Measurements from ENCODE around the gene MPZL3.

Gene MPZL3

GRCh38 chr11:118207079-118207478, 45.1 kb downstream of the MPZL3 start:
- Histone ChIP-seq H3K14ac (ENCODE audit: low read length) (no peak overlapping the region), H3K4ac (ENCODE audit: low read length) (no peak overlapping the region), H3K9ac (ENCODE audit: low read depth, low read length, poor library complexity) (no peak overlapping the region), H3K23ac (ENCODE audit: low read depth, low read length, poor library complexity) (no peak overlapping the region), H4K8ac (ENCODE audit: low read depth, low read length) (no peak overlapping the region), H3K9me3 (replicated peaks in 1 of 2; ENCODE audit: control insufficient read depth in 2 of 2, insufficient read depth in 1 of 2, low read depth in 1 of 2, low read length in 2 of 2) (no peaks in the 10 kb centered on the region), H2BK15ac (ENCODE audit: low read length) (no peak overlapping the region), H2AFZ (ENCODE audit: low read length) (no peak overlapping the region), H3K4me3 (ENCODE audit: low read length in 2 of 2) (no peak overlapping the region), H2BK120ac (ENCODE audit: low read depth, low read length) (no peak overlapping the region), H4K91ac (ENCODE audit: low read depth, low read length, poor library complexity) (no peak overlapping the region), H2BK5ac (ENCODE audit: low read length) (no peak overlapping the region), H2AK5ac (ENCODE audit: low read depth, low read length) (no peak overlapping the region), H2BK12ac (ENCODE audit: low read length) (no peak overlapping the region), H3K4me1 (ENCODE audit: control insufficient read depth in 2 of 2, insufficient read depth in 1 of 2, low read depth in 1 of 2, low read length in 2 of 2) (peaks cover 0 to 12% of the 10 kb centered on the region in 2 donors), H3K27ac (replicated peaks; ENCODE audit: low read length) (no peak overlapping the region), H3K79me1 (ENCODE audit: low read depth, low read length) (no peaks in the 10 kb centered on the region), H3K18ac (ENCODE audit: low read length) (no peak overlapping the region), H3K36me3 (replicated peaks in 1 of 2; ENCODE audit: control insufficient read depth in 2 of 2, insufficient read depth in 2 of 2, low read length in 2 of 2) (no peaks in the 10 kb centered on the region), H3K27me3 (ENCODE audit: control insufficient read depth in 3 of 3, insufficient read depth in 3 of 3, low read depth in 1 of 3, low read length in 3 of 3) (peaks cover 0 to 58% (median 2%) of the 10 kb centered on the region in 3 experiments), H3K4me2 (ENCODE audit: insufficient read depth, low read length, poor library complexity, severe bottlenecking) (no peak overlapping the region)
- WGBS, 2 donors (ENCODE audit: extremely low coverage in 2 of 2, insufficient read length in 2 of 2, insufficient replicate concordance in 1 of 2): no CpG with 5 or more reads among the region's 2 CpGs
- DNase-seq (ENCODE audit: low spot score): no peak

- no peak overlapping the region for H2BK15ac ChIP-seq (ENCODE audit: low read length)
- H4K91ac ChIP-seq (ENCODE audit: low read depth, low read length, poor library complexity): no peak overlapping the region
- no peak overlapping the region for H2AK5ac ChIP-seq (ENCODE audit: low read depth, low read length)
- no peak overlapping the region for H3K4ac ChIP-seq (ENCODE audit: low read length)
- no peak overlapping the region for H3K9ac ChIP-seq (ENCODE audit: low read depth, low read length, poor library complexity)
- no CpG with 5 or more reads among the region's 1 CpG for WGBS, 2 donors (ENCODE audit: extremely low coverage in 2 of 2, insufficient read length in 2 of 2, insufficient replicate concordance in 1 of 2)
- H3K27me3 ChIP-seq (ENCODE audit: control insufficient read depth in 3 of 3, insufficient read depth in 3 of 3, low read depth in 1 of 3, low read length in 3 of 3): peaks cover 0 to 62% (median 2%) of the 10 kb centered on the region in 3 experiments
- H2AFZ ChIP-seq (ENCODE audit: low read length): no peak overlapping the region
- H3K27ac ChIP-seq (replicated peaks; ENCODE audit: low read length): no peak overlapping the region
- no peak overlapping the region for H3K4me3 ChIP-seq (ENCODE audit: low read length in 2 of 2)
- H3K14ac ChIP-seq (ENCODE audit: low read length): no peak overlapping the region
- H3K4me2 ChIP-seq (ENCODE audit: insufficient read depth, low read length, poor library complexity, severe bottlenecking): no peak overlapping the region
- H2BK120ac ChIP-seq (ENCODE audit: low read depth, low read length): no peak overlapping the region
- no peaks in the 10 kb centered on the region for H3K9me3 ChIP-seq (replicated peaks in 1 of 2; ENCODE audit: control insufficient read depth in 2 of 2, insufficient read depth in 1 of 2, low read depth in 1 of 2, low read length in 2 of 2)
- no peak overlapping the region for H2BK12ac ChIP-seq (ENCODE audit: low read length)
- peaks cover 0 to 8% of the 10 kb centered on the region in 2 donors for H3K4me1 ChIP-seq (ENCODE audit: control insufficient read depth in 2 of 2, insufficient read depth in 1 of 2, low read depth in 1 of 2, low read length in 2 of 2)
- H3K36me3 ChIP-seq (replicated peaks in 1 of 2; ENCODE audit: control insufficient read depth in 2 of 2, insufficient read depth in 2 of 2, low read length in 2 of 2): no peaks in the 10 kb centered on the region
- no peaks in the 10 kb centered on the region for H3K79me1 ChIP-seq (ENCODE audit: low read depth, low read length)
- H3K23ac ChIP-seq (ENCODE audit: low read depth, low read length, poor library complexity): no peak overlapping the region
- H2BK5ac ChIP-seq (ENCODE audit: low read length): no peak overlapping the region
- no peak overlapping the region for H3K18ac ChIP-seq (ENCODE audit: low read length)
- no peak overlapping the region for H4K8ac ChIP-seq (ENCODE audit: low read depth, low read length)
- no peak for DNase-seq (ENCODE audit: low spot score)
These were observed 45.7 kb downstream of the MPZL3 start for GRCh38 chr11:118206391-118207031.

- WGBS, 2 donors (ENCODE audit: extremely low coverage in 2 of 2, insufficient read length in 2 of 2, insufficient replicate concordance in 1 of 2): no CpG with 5 or more reads among the region's 9 CpGs
- Histone ChIP-seq H3K4me3 (ENCODE audit: low read length in 2 of 2) (no peak overlapping the region), H3K9ac (ENCODE audit: low read depth, low read length, poor library complexity) (no peak overlapping the region), H3K79me1 (ENCODE audit: low read depth, low read length) (no peaks in the 10 kb centered on the region), H3K18ac (ENCODE audit: low read length) (no peak overlapping the region), H3K4me1 (ENCODE audit: control insufficient read depth in 2 of 2, insufficient read depth in 1 of 2, low read depth in 1 of 2, low read length in 2 of 2) (peaks cover 0 to 6% of the 10 kb centered on the region in 2 donors), H2BK12ac (ENCODE audit: low read length) (no peak overlapping the region), H2BK15ac (ENCODE audit: low read length) (no peak overlapping the region), H3K23ac (ENCODE audit: low read depth, low read length, poor library complexity) (no peak overlapping the region), H4K91ac (ENCODE audit: low read depth, low read length, poor library complexity) (no peak overlapping the region), H3K27me3 (ENCODE audit: control insufficient read depth in 3 of 3, insufficient read depth in 3 of 3, low read depth in 1 of 3, low read length in 3 of 3) (peaks cover 2 to 61% (median 2%) of the 10 kb centered on the region in 3 experiments), H2BK120ac (ENCODE audit: low read depth, low read length) (no peak overlapping the region), H3K14ac (ENCODE audit: low read length) (no peak overlapping the region), H3K36me3 (replicated peaks in 1 of 2; ENCODE audit: control insufficient read depth in 2 of 2, insufficient read depth in 2 of 2, low read length in 2 of 2) (no peaks in the 10 kb centered on the region), H3K9me3 (replicated peaks in 1 of 2; ENCODE audit: control insufficient read depth in 2 of 2, insufficient read depth in 1 of 2, low read depth in 1 of 2, low read length in 2 of 2) (no peaks in the 10 kb centered on the region), H2AK5ac (ENCODE audit: low read depth, low read length) (no peak overlapping the region), H3K4me2 (ENCODE audit: insufficient read depth, low read length, poor library complexity, severe bottlenecking) (no peak overlapping the region), H2AFZ (ENCODE audit: low read length) (no peak overlapping the region), H3K27ac (replicated peaks; ENCODE audit: low read length) (no peak overlapping the region), H4K8ac (ENCODE audit: low read depth, low read length) (no peak overlapping the region), H2BK5ac (ENCODE audit: low read length) (no peak overlapping the region), H3K4ac (ENCODE audit: low read length) (no peak overlapping the region)
- no peak for DNase-seq (ENCODE audit: low spot score)
These were observed 46.4 kb downstream of the MPZL3 start for GRCh38 chr11:118205606-118206378.
